ENCODE measurements around the gene ANKRD10. TPM values are rescaled to one million over a fixed set of nuclear protein-coding genes. Genes with fewer than 3 reads are reported as not detected.

ANKRD10 gene
- total and polyA plus RNA-seq, 2 of the 8 experiments (the other 6 are each of a cell fraction or from before 2014, with no cell fraction given): 146 to 218 TPM

DNA sequence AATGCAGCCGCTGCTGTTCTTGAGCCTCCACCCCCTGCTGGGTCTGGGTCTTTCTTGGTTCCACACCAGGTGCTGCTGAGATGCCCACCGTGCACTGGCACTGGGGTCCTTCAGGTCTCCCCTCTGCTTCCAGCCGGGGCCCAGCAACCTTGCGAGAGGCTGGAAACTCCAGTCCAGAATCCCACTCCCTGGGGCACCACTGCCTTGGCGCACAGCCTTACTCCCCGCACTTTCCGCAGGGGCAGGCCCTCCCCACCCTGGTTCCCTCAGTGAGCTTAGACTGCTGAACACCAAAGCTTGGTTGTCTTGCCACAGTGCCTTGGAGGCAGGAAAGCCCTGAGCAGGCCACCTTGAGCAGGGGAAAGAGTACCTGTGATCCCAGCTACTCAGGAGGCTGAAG is 60.0 kb downstream of the ANKRD10 start:
- Histone ChIP-seq H3K27ac (ENCODE audit: low read depth, low read length) (no peak overlapping the region), H3K56ac (replicated peaks; ENCODE audit: insufficient read length, low read depth, low read length) (no peak overlapping the region), H3K36me3 (ENCODE audit: control insufficient read depth in 2 of 4, insufficient read depth in 4 of 4, low read length in 3 of 4) (no peaks in the 10 kb centered on the region), H4K5ac (ENCODE audit: insufficient read length, low read depth, low read length) (no peak overlapping the region), H3K23ac (ENCODE audit: insufficient read length) (no peak overlapping the region), H2AK5ac (ENCODE audit: low read depth, low read length) (no peak overlapping the region), H3K79me1 (ENCODE audit: low read depth, low read length) (no peaks in the 10 kb centered on the region), H3K14ac (ENCODE audit: insufficient read length) (no peak overlapping the region), H2BK20ac (ENCODE audit: low read length) (no peak overlapping the region), H3K27me3 (replicated peaks in 1 of 4; ENCODE audit: control insufficient read depth in 3 of 4, extremely low read depth in 1 of 4, insufficient read depth in 3 of 4, low read length in 3 of 4) (no peaks in the 10 kb centered on the region), H4K20me1 (replicated peaks in 1 of 2; ENCODE audit: control insufficient read depth in 1 of 2, insufficient read depth in 2 of 2, low read length in 2 of 2) (no peaks in the 10 kb centered on the region), H3K4me3 (ENCODE audit: extremely low read depth in 1 of 4, insufficient read depth in 2 of 4, low read depth in 3 of 4, low read length in 4 of 4) (no peak overlapping the region), H3K4me1 (replicated peaks in 1 of 4; ENCODE audit: control insufficient read depth in 3 of 4, insufficient read depth in 4 of 4, low read length in 3 of 4) (peaks cover 0 to 12% (median 0%) of the 10 kb centered on the region in 4 experiments; a peak in 3 of 7 replicates), H2BK12ac (ENCODE audit: low read depth, low read length) (no peak overlapping the region), H2BK15ac (ENCODE audit: low read length) (no peak overlapping the region), H4K8ac (ENCODE audit: extremely low read depth, insufficient read depth, low read length) (no peak overlapping the region), H3K9me3 (ENCODE audit: insufficient read depth in 2 of 2, low read depth in 1 of 2, low read length in 1 of 2) (peaks cover 3 to 8% of the 10 kb centered on the region in 2 experiments; a peak in 1 of 4 replicates), H3K23me2 (ENCODE audit: low read depth, low read length) (no peaks in the 10 kb centered on the region), H4K91ac (replicated peaks; ENCODE audit: insufficient read length, low read length) (no peak overlapping the region), H3K4ac (replicated peaks; ENCODE audit: insufficient read length, low read depth, low read length) (no peak overlapping the region), H3K4me2 (ENCODE audit: insufficient read depth in 1 of 2, low read depth in 2 of 2, low read length in 2 of 2) (no peak overlapping the region), H2AFZ (ENCODE audit: low read length) (no peak overlapping the region), H3K18ac (ENCODE audit: extremely low read depth, low read length) (no peak overlapping the region), H2BK120ac (replicated peaks; ENCODE audit: low read depth, low read length) (no peak overlapping the region), H2BK5ac (ENCODE audit: low read depth, low read length) (no peak overlapping the region), H3K9ac (replicated peaks in 1 of 4; ENCODE audit: extremely low read depth in 1 of 4, low read depth in 3 of 4, low read length in 3 of 4) (no peak overlapping the region), H3K79me2 (ENCODE audit: control insufficient read depth in 1 of 2, insufficient read depth in 2 of 2, low read length in 2 of 2) (no peaks in the 10 kb centered on the region)
- FAIRE-seq (no peak), DNase-seq (ENCODE audit: low read depth in 1 of 2, low spot score in 2 of 2) (peak in 1 of 2 experiments; percentile 45)
- ChIA-PET POLR2A (ENCODE audit: partially characterized antibody) (interaction anchor here (0.9 to 1.3 kb wide), 2 partner anchors 15 to 32 kb away, joined by 3 to 4 read pairs; no protein-coding TSS in a partner anchor), CTCF (ENCODE audit: partially characterized antibody) (interaction anchor here (0.5 to 1.1 kb wide), 2 partner anchors 20 to 172 kb away, joined by 3 to 4 read pairs; no protein-coding TSS in a partner anchor)
- WGBS, 2 experiments (ENCODE audit: extremely low coverage in 1 of 2, insufficient coverage in 1 of 2, insufficient read length in 1 of 2, insufficient replicate concordance in 2 of 2, low coverage in 1 of 2, low lambda C conversion rate in 2 of 2, missing lambda C conversion rate in 1 of 2): 90% methylated on average over 4 of the region's 7 CpGs; no CpG with 5 or more reads in 1 of the 2 experiments
- TF ChIP-seq CTBP2 (IDR thresholded peaks at IDR 0.05; ENCODE audit: borderline replicate concordance, insufficient read depth, insufficient read length, low read length) (no peak), SRF (IDR thresholded peaks at IDR 0.05; ENCODE audit: low read depth, low read length) (no peak), BCL11A (IDR thresholded peaks at IDR 0.05; ENCODE audit: low read depth in 2 of 2, low read length in 2 of 2) (no peak), FOSL1 (IDR thresholded peaks at IDR 0.05; ENCODE audit: insufficient read depth, low read depth, low read length) (no peak), TCF12 (IDR thresholded peaks at IDR 0.05; ENCODE audit: low read depth, low read length) (no peak), USF2 (IDR thresholded peaks at IDR 0.05; ENCODE audit: low read length) (no peak), YY1 (IDR thresholded peaks at IDR 0.05; ENCODE audit: low read depth, low read length) (no peak), CBX5 (IDR thresholded peaks at IDR 0.05; ENCODE audit: low read depth, low read length) (no peak), NANOG (IDR thresholded peaks at IDR 0.05; ENCODE audit: insufficient read depth, low read depth, low read length, poor library complexity, severe bottlenecking) (no peak), SIN3A (conservative IDR thresholded peaks at IDR 0.05 in 1 of 2, IDR thresholded peaks at IDR 0.05 in 1 of 2; ENCODE audit: low read depth in 1 of 2, low read length in 2 of 2) (no peak), POLR2A (IDR thresholded peaks at IDR 0.05; ENCODE audit: control extremely low read depth in 1 of 2, low read depth in 2 of 2, low read length in 2 of 2) (no peak), TBP (IDR thresholded peaks at IDR 0.05; ENCODE audit: low read depth, low read length) (no peak), CREB1 (IDR thresholded peaks at IDR 0.05) (no peak)

All from H1 (cell line).